K562 treated with DMSO at 1 percent for 48 hours (cell line): ENCODE measurements around the gene OR8I2. TPM values are rescaled to one million over a fixed set of nuclear protein-coding genes. Genes with fewer than 3 reads are reported as not detected.

Experiments used
- total RNA-seq: library from RNA; unstranded; fragments of 300-600 nt; gene quantifications from 2 replicates; pipeline ENCODE4 v1.2.3, GENCODE V29; 2022; ENCODE audit warnings: low replicate concordance; ENCODE audit errors: extremely low read depth

Gene OR8I2
- not detected in 2 replicates for total RNA-seq

DNA sequence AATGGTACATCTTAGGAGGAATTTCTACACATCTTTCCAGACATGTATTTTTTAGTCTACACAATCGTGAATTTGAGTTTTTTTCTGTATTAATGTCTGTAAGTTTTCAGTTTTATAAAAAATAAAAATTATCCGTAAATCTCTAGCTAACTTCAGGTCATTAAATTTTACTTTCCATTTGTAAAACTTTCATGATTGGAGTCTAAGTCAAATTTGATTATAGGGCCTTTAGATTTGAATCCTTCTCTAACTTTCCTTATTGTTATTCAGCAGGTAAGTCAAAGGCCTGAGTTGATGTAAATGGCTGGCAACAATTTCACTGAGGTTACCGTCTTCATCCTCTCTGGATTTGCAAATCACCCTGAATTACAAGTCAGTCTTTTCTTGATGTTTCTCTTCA lies at the start of gene OR8I2:
TSS of gene OR8I2 (plus strand) at position 301 of the 400 bp plus-strand sequence. CDS start at position 301, 0 bp downstream.

DNA sequence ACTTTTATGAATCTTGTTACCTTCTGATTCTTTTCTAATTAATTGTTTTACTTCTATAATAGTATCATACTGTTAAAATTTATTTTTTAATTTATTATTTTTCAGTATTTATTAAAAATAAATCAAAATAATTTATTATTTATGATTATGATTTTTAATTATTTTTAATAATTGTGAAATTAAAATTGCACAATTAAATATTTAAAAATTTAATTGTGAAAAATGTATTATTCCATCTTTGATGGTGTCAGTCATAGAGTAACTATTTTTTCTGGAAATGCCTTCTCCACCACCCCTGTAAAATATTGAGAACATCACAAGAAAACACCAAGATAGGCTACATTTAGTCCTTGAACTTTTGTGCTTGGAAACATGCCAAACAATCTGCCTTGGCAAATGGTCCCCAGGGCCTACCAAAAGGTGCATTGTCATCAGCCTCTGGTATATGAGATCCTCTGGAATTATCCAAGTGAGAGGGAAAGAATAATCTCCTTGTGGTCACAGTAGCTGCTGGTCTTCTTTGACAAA lies 10.2 kb downstream of the OR8I2 start, which contains the start of gene OR8H2:
TSS of gene OR8H2 (plus strand) at position 478 of the 528 bp plus-strand sequence. CDS start 1,356 bp downstream, outside the sequence.

DNA sequence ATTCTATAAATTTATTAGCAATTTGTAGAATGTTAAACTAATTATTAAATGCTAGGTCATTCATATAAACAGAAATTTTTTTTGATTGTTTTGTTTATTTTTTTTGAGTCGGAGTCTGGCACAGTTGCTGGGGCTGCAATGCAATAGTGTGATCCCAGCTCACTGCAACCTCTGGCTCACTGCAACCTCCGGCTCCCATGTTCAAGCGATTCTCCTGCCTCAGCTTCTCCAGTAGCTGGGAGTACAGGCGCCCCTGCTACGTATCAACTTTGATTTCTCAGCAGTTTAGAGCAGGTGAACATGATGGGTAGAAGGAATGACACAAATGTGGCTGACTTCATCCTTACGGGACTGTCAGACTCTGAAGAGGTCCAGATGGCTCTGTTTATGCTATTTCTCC lies 29.0 kb downstream of the OR8I2 start, which contains the start of gene OR8H3:
TSS of gene OR8H3 (plus strand) at position 301 of the 400 bp plus-strand sequence. CDS start at position 301, 0 bp downstream.

DNA sequence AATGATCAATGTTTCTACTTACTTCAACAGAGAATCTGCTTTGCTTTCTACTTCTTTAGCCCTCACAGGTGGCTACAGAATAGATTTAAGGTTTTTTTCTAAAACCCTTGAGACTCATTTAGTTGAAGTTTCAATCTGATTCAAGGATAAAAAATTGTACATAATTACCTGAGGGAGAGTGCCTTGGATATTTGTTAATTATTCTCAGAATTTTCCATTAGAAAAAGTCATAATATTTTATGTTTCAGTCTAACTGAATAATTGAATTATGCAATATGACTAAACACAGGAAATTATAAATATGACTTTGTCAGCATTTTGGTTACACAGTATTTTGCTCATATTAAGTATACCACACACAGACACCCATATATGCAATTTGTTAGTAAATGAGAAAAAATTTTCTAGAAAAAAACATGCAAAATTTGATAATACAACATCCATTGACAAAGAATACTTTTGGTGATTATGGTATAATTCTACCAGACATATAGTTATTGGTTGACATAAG lies 47.1 kb downstream of the OR8I2 start, which contains the start of gene OR8J3:
TSS of gene OR8J3 (minus strand) at position 51 of the 511 bp plus-strand sequence. CDS start 2,483 bp downstream, outside the sequence.

Other genes starting within 250 kb of the OR8I2 start
- gene TRIM51, start 210.0 kb upstream of the OR8I2 start, total RNA-seq: not detected in 2 replicates
- not detected in 2 replicates for gene OR5W2, start 178.7 kb upstream of the OR8I2 start, total RNA-seq
- not detected in 2 replicates for gene OR5I1, start 156.9 kb upstream of the OR8I2 start, total RNA-seq
- gene OR10AG1, start 123.4 kb upstream of the OR8I2 start, total RNA-seq: not detected in 2 replicates
- not detected in 2 replicates for gene OR5F1, start 98.7 kb upstream of the OR8I2 start, total RNA-seq
- gene OR5AS1, start 65.7 kb upstream of the OR8I2 start, total RNA-seq: not detected in 2 replicates
- not detected in 2 replicates for gene OR8H2, start 10.4 kb downstream of the OR8I2 start, total RNA-seq
- not detected in 2 replicates for gene OR8H3, start 29.1 kb downstream of the OR8I2 start, total RNA-seq
- not detected in 2 replicates for gene OR8J3, start 46.9 kb downstream of the OR8I2 start, total RNA-seq
- gene OR8K5, start 67.0 kb downstream of the OR8I2 start, total RNA-seq: not detected in 2 replicates
- gene OR5J2, start 83.3 kb downstream of the OR8I2 start, total RNA-seq: not detected in 2 replicates
- gene OR5T2, start 140.9 kb downstream of the OR8I2 start, total RNA-seq: not detected in 2 replicates
- gene OR5T3, start 158.9 kb downstream of the OR8I2 start, total RNA-seq: not detected in 2 replicates
- gene OR5T1, start 180.8 kb downstream of the OR8I2 start, total RNA-seq: not detected in 2 replicates
- gene OR8H1, start 198.9 kb downstream of the OR8I2 start, total RNA-seq: not detected in 2 replicates
- gene OR8K3, start 221.8 kb downstream of the OR8I2 start, total RNA-seq: not detected in 2 replicates